Measurements from ENCODE around the gene PYGM. TPM values are rescaled to one million over a fixed set of nuclear protein-coding genes. Genes with fewer than 3 reads are reported as not detected.

Gene PYGM
- total RNA-seq, 1 experiment from 2014 or later: 3.6 TPM

DNA sequence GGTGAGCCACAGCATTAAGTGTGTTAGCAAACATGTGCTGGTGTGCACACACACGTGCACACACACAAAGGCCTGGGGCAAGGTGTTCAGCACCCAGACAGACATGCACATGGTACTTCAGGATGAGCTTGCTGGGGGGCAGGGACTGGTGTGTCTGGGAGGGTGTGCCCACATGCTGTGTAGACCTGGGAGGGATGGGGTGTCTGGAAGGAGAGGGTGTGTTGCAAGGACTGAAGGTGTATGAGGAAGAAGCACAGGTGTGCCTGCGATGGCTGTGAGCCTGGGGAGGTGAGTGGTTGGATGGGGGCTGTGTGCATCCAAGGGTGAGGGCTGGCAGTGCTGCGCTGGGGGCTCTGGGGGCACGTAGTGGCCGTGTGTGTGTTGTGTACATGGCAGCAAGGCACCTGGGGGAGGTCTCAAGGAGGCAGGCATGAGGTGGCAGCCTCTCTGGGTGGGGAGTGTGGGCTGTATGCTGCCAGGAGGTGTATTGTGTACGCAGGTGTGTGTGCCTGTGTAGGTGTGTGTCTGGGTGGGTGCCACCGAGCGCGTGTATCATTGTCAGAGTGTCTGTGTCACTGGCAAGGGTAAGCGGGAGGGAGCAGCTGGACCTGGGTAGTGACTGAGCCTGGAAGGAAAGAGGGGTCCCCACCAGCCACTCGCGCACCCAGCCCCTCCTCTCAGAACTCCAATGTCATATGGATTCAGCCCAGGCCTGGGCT lies 39.0 kb downstream of the PYGM start:
- Histone ChIP-seq H3K4me1 (ENCODE audit: insufficient read depth, low read length) (peaks cover 8% of the 10 kb centered on the region; the same call in 1 of the 2 replicates), H2AK5ac (ENCODE audit: insufficient read length, low read length) (no peak overlapping the region), H4K20me1 (ENCODE audit: control insufficient read depth, insufficient read depth, insufficient read length) (peaks cover 3% of the 10 kb centered on the region), H2AFZ (ENCODE audit: low read length) (no peak overlapping the region), H3K79me2 (ENCODE audit: insufficient read depth, low read length) (no peaks in the 10 kb centered on the region), H3K4me2 (ENCODE audit: insufficient read depth, insufficient read length, low read length) (no peak overlapping the region), H3K56ac (ENCODE audit: insufficient read length, low read depth, low read length) (no peak overlapping the region), H2BK5ac (ENCODE audit: insufficient read length, low read length) (no peak overlapping the region), H3K23ac (ENCODE audit: insufficient read length, low read depth, low read length) (no peak overlapping the region), H4K8ac (replicated peaks; ENCODE audit: insufficient read length, low read depth, low read length) (no peak overlapping the region), H3K9ac (ENCODE audit: extremely low read depth, insufficient read length, low read length) (no peak overlapping the region), H3K79me1 (ENCODE audit: insufficient read depth, low read depth, low read length, poor library complexity, severe bottlenecking) (no peaks in the 10 kb centered on the region), H3K14ac (ENCODE audit: insufficient read depth, low read length) (no peak overlapping the region; the same call in 1 of the 2 replicates), H3K18ac (ENCODE audit: insufficient read length, low read depth, low read length) (no peak overlapping the region), H4K5ac (ENCODE audit: insufficient read length, low read depth, low read length) (no peak overlapping the region), H2BK12ac (ENCODE audit: insufficient read length, low read depth, low read length) (no peak overlapping the region), H3K9me3 (ENCODE audit: control insufficient read depth, low read depth, low read length) (no peaks in the 10 kb centered on the region), H3K27me3 (ENCODE audit: insufficient read depth, low read length) (peaks cover 10% of the 10 kb centered on the region; the same call in 1 of the 2 replicates), H2BK15ac (ENCODE audit: low read depth, low read length) (no peak overlapping the region), H2BK20ac (ENCODE audit: low read depth, low read length, poor library complexity, severe bottlenecking) (no peak overlapping the region), H3K27ac (ENCODE audit: insufficient read length, low read depth, low read length) (no peak overlapping the region), H3K4ac (ENCODE audit: low read depth, low read length) (no peak overlapping the region), H2BK120ac (ENCODE audit: low read depth, low read length, poor library complexity, severe bottlenecking) (no peak overlapping the region), H3K23me2 (ENCODE audit: insufficient read length, low read depth, low read length, poor library complexity, severe bottlenecking) (no peaks in the 10 kb centered on the region), H3T11ph (ENCODE audit: low read length) (no peak overlapping the region), H4K91ac (ENCODE audit: insufficient read length, low read depth, low read length) (no peak overlapping the region)
- Mint-ChIP-seq H3K9me3 (no peaks in the 10 kb centered on the region), H3K4me1 (peaks cover 14 to 52% of the 10 kb centered on the region in 2 experiments), H3K27ac (no peak overlapping the region; a peak in 1 of 7 replicates), H3K36me3 (ENCODE audit: insufficient read depth in 1 of 3, low read depth in 3 of 3) (no peaks in the 10 kb centered on the region; a peak in 1 of 7 replicates), H3K4me3 (no peak overlapping the region), H3K27me3 (ENCODE audit: low read depth) (peaks cover 75% of the 10 kb centered on the region)
- WGBS (ENCODE audit: extremely low coverage, insufficient read length, low lambda C conversion rate): no CpG with 5 or more reads among the region's 12 CpGs
- no peak for DNase-seq
- TF ChIP-seq, protein P1, sequence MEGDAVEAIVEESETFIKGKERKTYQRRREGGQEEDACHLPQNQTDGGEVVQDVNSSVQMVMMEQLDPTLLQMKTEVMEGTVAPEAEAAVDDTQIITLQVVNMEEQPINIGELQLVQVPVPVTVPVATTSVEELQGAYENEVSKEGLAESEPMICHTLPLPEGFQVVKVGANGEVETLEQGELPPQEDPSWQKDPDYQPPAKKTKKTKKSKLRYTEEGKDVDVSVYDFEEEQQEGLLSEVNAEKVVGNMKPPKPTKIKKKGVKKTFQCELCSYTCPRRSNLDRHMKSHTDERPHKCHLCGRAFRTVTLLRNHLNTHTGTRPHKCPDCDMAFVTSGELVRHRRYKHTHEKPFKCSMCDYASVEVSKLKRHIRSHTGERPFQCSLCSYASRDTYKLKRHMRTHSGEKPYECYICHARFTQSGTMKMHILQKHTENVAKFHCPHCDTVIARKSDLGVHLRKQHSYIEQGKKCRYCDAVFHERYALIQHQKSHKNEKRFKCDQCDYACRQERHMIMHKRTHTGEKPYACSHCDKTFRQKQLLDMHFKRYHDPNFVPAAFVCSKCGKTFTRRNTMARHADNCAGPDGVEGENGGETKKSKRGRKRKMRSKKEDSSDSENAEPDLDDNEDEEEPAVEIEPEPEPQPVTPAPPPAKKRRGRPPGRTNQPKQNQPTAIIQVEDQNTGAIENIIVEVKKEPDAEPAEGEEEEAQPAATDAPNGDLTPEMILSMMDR (conservative IDR thresholded peaks at IDR 0.05): no peak

Data from H9 (cell line).